ENCODE measurements around the gene CLRN3. TPM values are rescaled to one million over a fixed set of nuclear protein-coding genes. Genes with fewer than 3 reads are reported as not detected.

CLRN3 gene, protein sequence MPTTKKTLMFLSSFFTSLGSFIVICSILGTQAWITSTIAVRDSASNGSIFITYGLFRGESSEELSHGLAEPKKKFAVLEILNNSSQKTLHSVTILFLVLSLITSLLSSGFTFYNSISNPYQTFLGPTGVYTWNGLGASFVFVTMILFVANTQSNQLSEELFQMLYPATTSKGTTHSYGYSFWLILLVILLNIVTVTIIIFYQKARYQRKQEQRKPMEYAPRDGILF
- total RNA-seq (ENCODE audit: unreplicated experiment) = 0.31 TPM
- long read RNA-seq = 0 reads

DNA sequence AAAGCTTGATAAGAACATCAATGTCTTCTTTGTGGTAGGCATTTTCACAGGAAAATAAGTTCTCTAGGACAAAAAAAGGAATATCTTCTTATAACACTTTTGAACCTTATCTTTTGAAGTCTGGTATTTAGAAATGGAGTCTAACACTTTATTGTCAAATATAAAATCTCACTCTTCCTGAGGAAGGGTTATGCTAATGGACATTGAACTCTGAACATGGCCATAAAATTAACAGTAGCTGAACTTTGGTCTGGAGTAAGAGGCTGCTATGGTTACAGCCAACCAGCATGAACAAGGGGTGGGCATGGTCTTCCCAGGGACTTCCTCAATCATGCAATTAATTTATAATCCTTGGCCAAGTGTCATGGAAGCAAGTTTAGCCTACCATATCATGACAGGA, at the start of gene CLRN3:
Gene CLRN3, minus strand, starts transcription at position 199 of the 400 bp plus-strand sequence. Its CDS starts 157 bp downstream, at position 42.
- Mint-ChIP-seq H3K4me1 (ENCODE audit: unreplicated experiment) (peaks cover 14% of the 10 kb centered on the region), H3K27me3 (ENCODE audit: unreplicated experiment) (no peaks in the 10 kb centered on the region), H3K36me3 (ENCODE audit: low read depth, unreplicated experiment) (no peaks in the 10 kb centered on the region), H3K27ac (ENCODE audit: unreplicated experiment) (no peak within 1 kb of the TSS), H3K4me3 (ENCODE audit: unreplicated experiment) (no peak within 1 kb of the TSS), H3K9me3 (ENCODE audit: unreplicated experiment) (no peaks in the 10 kb centered on the region)
- DNase-seq (ENCODE audit: low spot score) = no peak
- TF ChIP-seq, protein P1, sequence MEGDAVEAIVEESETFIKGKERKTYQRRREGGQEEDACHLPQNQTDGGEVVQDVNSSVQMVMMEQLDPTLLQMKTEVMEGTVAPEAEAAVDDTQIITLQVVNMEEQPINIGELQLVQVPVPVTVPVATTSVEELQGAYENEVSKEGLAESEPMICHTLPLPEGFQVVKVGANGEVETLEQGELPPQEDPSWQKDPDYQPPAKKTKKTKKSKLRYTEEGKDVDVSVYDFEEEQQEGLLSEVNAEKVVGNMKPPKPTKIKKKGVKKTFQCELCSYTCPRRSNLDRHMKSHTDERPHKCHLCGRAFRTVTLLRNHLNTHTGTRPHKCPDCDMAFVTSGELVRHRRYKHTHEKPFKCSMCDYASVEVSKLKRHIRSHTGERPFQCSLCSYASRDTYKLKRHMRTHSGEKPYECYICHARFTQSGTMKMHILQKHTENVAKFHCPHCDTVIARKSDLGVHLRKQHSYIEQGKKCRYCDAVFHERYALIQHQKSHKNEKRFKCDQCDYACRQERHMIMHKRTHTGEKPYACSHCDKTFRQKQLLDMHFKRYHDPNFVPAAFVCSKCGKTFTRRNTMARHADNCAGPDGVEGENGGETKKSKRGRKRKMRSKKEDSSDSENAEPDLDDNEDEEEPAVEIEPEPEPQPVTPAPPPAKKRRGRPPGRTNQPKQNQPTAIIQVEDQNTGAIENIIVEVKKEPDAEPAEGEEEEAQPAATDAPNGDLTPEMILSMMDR (IDR thresholded peaks at IDR 0.05; ENCODE audit: unreplicated experiment) = no peak

DNA sequence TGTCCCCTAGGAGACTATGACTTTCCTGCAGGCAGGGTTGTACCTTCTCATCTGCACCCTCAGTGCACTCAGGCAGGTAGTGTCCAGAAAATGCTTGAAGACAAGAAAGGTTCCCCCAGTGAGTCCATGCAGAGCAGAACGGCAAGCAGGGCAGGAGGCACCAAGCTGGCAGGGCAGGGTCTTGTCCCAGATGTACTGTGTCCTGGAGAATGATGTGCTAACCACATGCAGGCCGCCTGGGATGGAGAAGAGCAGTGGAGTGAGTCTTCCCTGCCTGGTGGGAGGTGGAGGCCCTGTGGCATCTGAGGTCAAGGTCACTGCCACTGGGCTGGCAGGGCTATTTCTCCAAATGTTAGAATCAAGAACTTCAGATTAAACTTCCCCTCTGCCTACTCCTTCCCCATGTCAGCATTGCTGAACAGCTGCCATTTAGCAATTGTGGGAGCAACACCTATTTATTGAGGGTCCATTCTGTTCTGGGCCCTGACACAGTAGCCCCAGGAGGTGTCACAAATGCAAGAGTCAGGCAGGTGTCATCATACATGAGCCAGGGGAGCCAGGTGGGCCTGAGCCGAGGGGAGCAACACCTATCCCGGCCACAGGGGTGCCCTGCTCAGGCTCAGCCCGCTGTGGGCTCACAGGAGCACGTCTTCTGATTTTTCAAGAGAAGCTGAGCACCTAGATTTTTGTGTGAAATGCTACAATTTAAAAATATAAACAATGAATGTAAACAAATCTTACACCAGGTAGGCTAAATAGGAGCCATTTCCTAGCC, 48.3 kb upstream of the CLRN3 start:
- Mint-ChIP-seq H3K27ac (ENCODE audit: unreplicated experiment) (peak overlapping the region; percentile 9), H3K4me1 (ENCODE audit: unreplicated experiment) (peaks cover 62% of the 10 kb centered on the region), H3K9me3 (ENCODE audit: unreplicated experiment) (no peaks in the 10 kb centered on the region), H3K36me3 (ENCODE audit: low read depth, unreplicated experiment) (peaks cover 28% of the 10 kb centered on the region), H3K27me3 (ENCODE audit: unreplicated experiment) (peaks cover 20% of the 10 kb centered on the region), H3K4me3 (ENCODE audit: unreplicated experiment) (no peak overlapping the region)
- TF ChIP-seq, protein P1 (IDR thresholded peaks at IDR 0.05; ENCODE audit: unreplicated experiment) = no peak
- DNase-seq (ENCODE audit: low spot score) = no peak

DNA sequence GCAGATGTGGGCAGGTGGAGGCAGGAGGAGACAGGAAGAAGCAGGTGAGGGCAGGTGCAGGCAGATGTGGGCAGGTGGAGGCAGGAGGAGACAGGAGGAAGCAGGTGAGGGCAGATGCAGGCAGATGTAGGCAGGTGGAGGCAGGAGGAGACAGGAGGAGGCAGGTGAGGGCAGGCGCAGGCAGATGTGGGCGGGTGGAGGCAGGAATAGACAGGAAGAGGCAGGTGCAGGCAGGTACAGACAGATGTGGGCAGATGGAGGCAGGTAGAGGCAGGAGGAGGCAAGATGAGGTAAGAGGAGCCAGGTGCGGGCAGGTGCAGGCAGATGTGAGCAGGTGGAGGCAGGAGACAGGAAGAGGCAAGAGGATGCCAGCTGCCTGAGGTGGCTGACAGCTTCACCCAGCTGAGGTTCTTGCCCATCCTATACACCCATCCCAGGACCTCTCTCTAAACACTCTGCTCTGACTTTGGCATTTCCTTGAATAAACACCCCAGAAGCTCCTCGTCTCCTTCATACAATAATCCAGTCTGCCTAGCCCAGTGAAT, 47.1 kb upstream of the CLRN3 start:
- Mint-ChIP-seq H3K27me3 (ENCODE audit: unreplicated experiment) (peaks cover 20% of the 10 kb centered on the region), H3K27ac (ENCODE audit: unreplicated experiment) (no peak overlapping the region), H3K4me1 (ENCODE audit: unreplicated experiment) (peaks cover 51% of the 10 kb centered on the region), H3K9me3 (ENCODE audit: unreplicated experiment) (no peaks in the 10 kb centered on the region), H3K36me3 (ENCODE audit: low read depth, unreplicated experiment) (peaks cover 39% of the 10 kb centered on the region), H3K4me3 (ENCODE audit: unreplicated experiment) (peak overlapping the region; percentile 47)
- no peak for DNase-seq (ENCODE audit: low spot score)
- TF ChIP-seq, protein P1 (IDR thresholded peaks at IDR 0.05; ENCODE audit: unreplicated experiment) = no peak

DNA sequence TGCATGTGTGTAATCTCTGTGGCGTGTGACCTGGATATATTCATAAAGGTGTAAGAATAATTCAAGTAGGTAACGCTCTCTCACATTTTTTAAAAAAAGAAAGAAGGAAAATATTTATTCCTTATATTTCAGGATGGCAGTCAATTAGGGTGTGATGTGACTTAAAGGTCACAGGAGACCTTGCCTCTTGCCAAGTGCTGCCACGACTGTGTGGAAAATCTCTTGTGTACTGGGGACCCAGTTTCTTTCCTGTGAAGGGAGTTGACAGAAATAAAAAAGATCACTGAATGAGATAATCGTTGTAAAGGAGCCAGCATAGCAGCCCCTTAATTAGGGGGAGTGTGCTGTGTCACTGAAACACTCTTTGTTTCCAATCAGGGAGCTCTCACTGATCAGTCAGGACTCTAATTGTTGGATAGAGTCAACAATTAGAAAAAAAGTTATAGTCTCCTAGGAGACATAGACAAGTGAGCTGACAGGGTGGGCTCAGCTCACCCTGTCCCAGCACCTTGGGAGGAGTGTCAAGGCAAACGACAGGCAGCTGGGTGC, 45.2 kb upstream of the CLRN3 start:
- H3K36me3 Mint-ChIP-seq (ENCODE audit: low read depth, unreplicated experiment) = peaks cover 35% of the 10 kb centered on the region
- peaks cover 33% of the 10 kb centered on the region for H3K4me1 Mint-ChIP-seq (ENCODE audit: unreplicated experiment)
- no peak overlapping the region for H3K27ac Mint-ChIP-seq (ENCODE audit: unreplicated experiment)

More for the DNA sequence above, 45.2 kb upstream of the CLRN3 start:
- Mint-ChIP-seq H3K4me3 (ENCODE audit: unreplicated experiment) (no peak overlapping the region), H3K9me3 (ENCODE audit: unreplicated experiment) (no peaks in the 10 kb centered on the region), H3K27me3 (ENCODE audit: unreplicated experiment) (peaks cover 14% of the 10 kb centered on the region)
- no peak for DNase-seq (ENCODE audit: low spot score)
- TF ChIP-seq, protein P1 (IDR thresholded peaks at IDR 0.05; ENCODE audit: unreplicated experiment) = no peak

Measured in endothelial cell (in vitro differentiated cells).